Astrocyte of the hippocampus (primary cell): ENCODE measurements around the gene CRYBA4.

ENCODE experiments used
- DNase-seq: peaks from one replicate; pipeline ENCODE4 v3.0.0; 2011; ENCODE audit warnings: low read depth, low spot score

The CRYBA4 gene

GRCh38 chr22:26624803-26625202 lies 3.0 kb downstream of the CRYBA4 start:
- no peak for DNase-seq

- no peak for DNase-seq
Observed at GRCh38 chr22:26629988-26630761, 8.4 kb downstream of the CRYBA4 start.

- DNase-seq = no peak
Observed at GRCh38 chr22:26631282-26631681, 9.5 kb downstream of the CRYBA4 start.

GRCh38 chr22:26632422-26633155 lies 10.8 kb downstream of the CRYBA4 start:
- DNase-seq = no peak

GRCh38 chr22:26634189-26634588 lies 12.4 kb downstream of the CRYBA4 start:
- DNase-seq = no peak

- DNase-seq = no peak
Observed at GRCh38 chr22:26635117-26635516, 13.4 kb downstream of the CRYBA4 start.

GRCh38 chr22:26636296-26636695 lies 14.5 kb downstream of the CRYBA4 start:
- DNase-seq = no peak

GRCh38 chr22:26642465-26643417 lies 21.0 kb downstream of the CRYBA4 start:
- peak; percentile 68 for DNase-seq

GRCh38 chr22:26643418-26644100 lies 21.8 kb downstream of the CRYBA4 start:
- DNase-seq = no peak

GRCh38 chr22:26646158-26646557 lies 24.4 kb downstream of the CRYBA4 start:
- no peak for DNase-seq

GRCh38 chr22:26648011-26648497 lies 26.3 kb downstream of the CRYBA4 start:
- DNase-seq = no peak

- no peak for DNase-seq
Observed at GRCh38 chr22:26648528-26649388, 27.0 kb downstream of the CRYBA4 start.

GRCh38 chr22:26650722-26651421 lies 29.1 kb downstream of the CRYBA4 start:
- no peak for DNase-seq

- DNase-seq = no peak
Observed at GRCh38 chr22:26651815-26652214, 30.1 kb downstream of the CRYBA4 start.

GRCh38 chr22:26656891-26657851 lies 35.4 kb downstream of the CRYBA4 start, which contains the start of gene MIAT:
Gene MIAT, plus strand, starts transcription at chr22:26657588.
- no peak for DNase-seq

GRCh38 chr22:26658161-26658560 lies 36.4 kb downstream of the CRYBA4 start:
- DNase-seq = no peak

- DNase-seq = peak; percentile 85
Observed at GRCh38 chr22:26658671-26659478, 37.1 kb downstream of the CRYBA4 start.
